ENCODE data around the gene MS4A18. TPM values are rescaled to one million over a fixed set of nuclear protein-coding genes. Genes with fewer than 3 reads are reported as not detected.
"Not testable (repeated sequence)": the region's sequence is repeated elsewhere in the genome, so short reads cannot be mapped to it uniquely, and the experiment has no call there.

The MS4A18 gene
- not detected for total RNA-seq

- ATAC-seq (no peak), DNase-seq (ENCODE audit: low spot score in 2 of 2) (no peak)
- Mint-ChIP-seq H3K27ac (no peak within 1 kb of the TSS), H3K9me3 (no peaks in the 10 kb centered on the region), H3K36me3 (no peaks in the 10 kb centered on the region)
These were observed at the start of gene MS4A18 for GRCh38 chr11:60724420-60724819. MS4A18 (plus strand) TSS chr11:60724720.

- not testable (repeated sequence) for ATAC-seq; DNase-seq (ENCODE audit: low spot score in 2 of 2); H3K27ac Mint-ChIP-seq
- peaks cover 20 to 22% of the 10 kb centered on the region in 2 donors for H3K9me3 Mint-ChIP-seq
- peaks cover 11 to 20% of the 10 kb centered on the region in 2 donors for H3K36me3 Mint-ChIP-seq
These were observed 46.3 kb upstream of the MS4A18 start for GRCh38 chr11:60678231-60678630.

GRCh38 chr11:60679879-60680278, 44.6 kb upstream of the MS4A18 start:
- Mint-ChIP-seq H3K27ac (no peak overlapping the region), H3K36me3 (peaks cover 11 to 15% of the 10 kb centered on the region in 2 donors), H3K9me3 (peaks cover 20 to 22% of the 10 kb centered on the region in 2 donors)
- DNase-seq (ENCODE audit: low spot score in 2 of 2) (no peak), ATAC-seq (no peak)

DNA sequence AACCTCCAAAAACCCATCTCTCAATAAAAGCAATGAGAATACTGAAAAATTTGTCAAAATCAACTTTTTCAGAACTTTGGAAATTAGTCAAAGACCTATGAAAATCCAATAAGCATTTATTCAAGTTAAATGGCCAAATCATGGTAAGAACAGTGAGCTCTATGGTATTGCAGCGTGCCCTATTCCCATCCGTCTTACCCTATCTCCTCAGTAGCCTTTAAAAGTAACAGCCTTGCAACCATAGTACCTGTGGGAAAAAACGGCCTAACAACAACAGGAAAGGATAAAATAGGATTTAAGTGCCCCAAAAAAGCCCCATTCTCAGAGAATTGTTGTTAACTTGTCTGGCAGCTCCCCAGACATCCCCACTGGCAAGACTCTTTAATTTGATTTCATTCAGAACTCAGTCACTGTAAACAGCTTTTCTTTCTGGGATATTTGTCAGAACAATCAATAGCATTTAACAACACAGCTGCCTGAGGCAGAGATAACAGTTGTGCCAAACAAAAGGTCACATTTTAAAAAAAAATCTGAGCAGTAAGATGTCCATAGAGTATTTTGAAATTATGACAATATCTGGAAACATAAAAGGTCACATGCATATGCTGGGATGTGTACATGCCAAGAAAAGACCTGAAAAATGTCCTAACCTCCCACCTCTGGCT, 43.9 kb upstream of the MS4A18 start:
- H3K36me3 Mint-ChIP-seq = peaks cover 11 to 15% of the 10 kb centered on the region in 2 donors
- H3K9me3 Mint-ChIP-seq = peaks cover 20 to 22% of the 10 kb centered on the region in 2 donors
- no peak overlapping the region for H3K27ac Mint-ChIP-seq
- ATAC-seq (no peak), DNase-seq (ENCODE audit: low spot score in 2 of 2) (no peak)

DNA sequence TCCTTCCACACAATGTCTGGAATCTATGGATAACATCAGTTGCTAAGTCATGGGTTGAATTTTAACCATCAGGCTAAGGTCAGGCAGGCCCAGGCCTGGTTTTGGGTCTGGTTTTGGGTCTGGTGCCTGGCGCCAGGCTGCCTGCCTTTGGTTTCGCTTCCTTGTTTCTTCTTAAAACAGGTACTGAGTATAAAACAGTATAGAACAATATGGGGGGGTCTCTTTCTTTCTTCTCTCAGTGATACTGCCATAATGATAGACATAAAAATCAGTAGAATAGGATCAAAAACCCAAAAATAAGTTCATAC, 40.0 kb upstream of the MS4A18 start:
- H3K9me3 Mint-ChIP-seq; ATAC-seq; H3K36me3 Mint-ChIP-seq; H3K27ac Mint-ChIP-seq; DNase-seq (ENCODE audit: low spot score in 2 of 2): not testable (repeated sequence)

- DNase-seq (ENCODE audit: low spot score in 2 of 2) (no peak), ATAC-seq (no peak)
- H3K36me3 Mint-ChIP-seq = no peaks in the 10 kb centered on the region
- H3K9me3 Mint-ChIP-seq = peaks cover 2 to 3% of the 10 kb centered on the region in 2 donors
- no peak overlapping the region for H3K27ac Mint-ChIP-seq
These were observed 32.9 kb upstream of the MS4A18 start for GRCh38 chr11:60691661-60692060.

GRCh38 chr11:60699284-60699691, 25.2 kb upstream of the MS4A18 start, which contains the start of gene MS4A8:
MS4A8 (plus strand) TSS chr11:60699612; CDS start chr11:60700861, 1,249 bp downstream.
- no peak for DNase-seq (ENCODE audit: low spot score in 2 of 2)
- no peak within 1 kb of the TSS for H3K27ac Mint-ChIP-seq
- no peaks in the 10 kb centered on the region for H3K9me3 Mint-ChIP-seq
- H3K36me3 Mint-ChIP-seq = no peaks in the 10 kb centered on the region
- no peak for ATAC-seq

GRCh38 chr11:60699936-60700335, 24.6 kb upstream of the MS4A18 start:
- H3K36me3 Mint-ChIP-seq = no peaks in the 10 kb centered on the region
- ATAC-seq = no peak
- no peak overlapping the region for H3K27ac Mint-ChIP-seq
- no peak for DNase-seq (ENCODE audit: low spot score in 2 of 2)
- H3K9me3 Mint-ChIP-seq = no peaks in the 10 kb centered on the region

DNA sequence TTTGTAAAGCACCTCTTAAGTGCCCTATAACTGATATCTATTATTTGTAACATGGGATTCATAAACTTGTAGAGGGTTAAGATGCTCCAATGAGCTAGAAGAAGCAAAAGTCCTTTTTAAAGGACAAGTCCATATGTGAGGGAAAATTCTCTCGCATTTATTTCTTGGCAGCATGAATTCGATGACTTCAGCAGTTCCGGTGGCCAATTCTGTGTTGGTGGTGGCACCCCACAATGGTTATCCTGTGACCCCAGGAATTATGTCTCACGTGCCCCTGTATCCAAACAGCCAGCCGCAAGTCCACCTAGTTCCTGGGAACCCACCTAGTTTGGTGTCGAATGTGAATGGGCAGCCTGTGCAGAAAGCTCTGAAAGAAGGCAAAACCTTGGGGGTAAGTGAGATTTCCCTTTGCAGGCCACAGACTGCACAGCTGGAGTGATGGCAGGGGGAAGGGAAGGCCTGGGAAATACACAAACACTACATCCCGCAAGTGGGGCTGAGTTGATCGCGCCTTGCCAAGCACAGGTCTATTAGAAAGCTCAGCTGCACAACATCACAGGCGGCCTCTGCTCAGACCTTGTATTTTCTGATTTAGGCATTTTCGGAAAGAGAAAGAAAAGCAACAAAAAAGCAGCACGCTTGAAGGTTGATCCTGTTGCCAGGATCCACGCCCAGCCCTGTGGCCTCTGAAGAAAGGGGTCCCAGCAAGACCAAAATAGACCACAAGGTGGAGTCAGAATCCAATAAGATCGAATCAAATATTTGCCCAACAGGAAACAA, 23.6 kb upstream of the MS4A18 start:
- no peak overlapping the region for H3K27ac Mint-ChIP-seq
- no peak for ATAC-seq
- H3K36me3 Mint-ChIP-seq = no peaks in the 10 kb centered on the region
- no peaks in the 10 kb centered on the region for H3K9me3 Mint-ChIP-seq
- DNase-seq (ENCODE audit: low spot score in 2 of 2) = no peak

- DNase-seq (ENCODE audit: low spot score in 2 of 2) (no peak), ATAC-seq (no peak)
- no peaks in the 10 kb centered on the region for H3K9me3 Mint-ChIP-seq
- no peaks in the 10 kb centered on the region for H3K36me3 Mint-ChIP-seq
- H3K27ac Mint-ChIP-seq = no peak overlapping the region
These were observed 23.1 kb upstream of the MS4A18 start for GRCh38 chr11:60701469-60701818.

DNA sequence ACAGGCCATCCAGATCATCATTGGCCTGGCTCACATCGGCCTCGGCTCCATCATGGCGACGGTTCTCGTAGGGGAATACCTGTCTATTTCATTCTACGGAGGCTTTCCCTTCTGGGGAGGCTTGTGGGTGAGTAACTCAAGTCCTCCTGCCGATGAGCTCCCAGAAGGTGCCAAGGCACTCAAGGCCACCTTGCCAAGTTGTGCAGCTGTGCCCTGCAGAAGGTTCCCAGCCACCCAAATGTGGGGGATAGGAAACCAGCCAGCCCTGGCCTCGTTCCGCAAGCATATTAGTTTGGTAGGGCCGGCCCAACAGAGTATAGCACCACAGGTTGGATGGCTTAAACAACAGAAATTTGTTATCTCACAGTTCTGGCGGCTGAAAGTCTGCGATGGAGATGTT, 21.1 kb upstream of the MS4A18 start:
- ATAC-seq = no peak
- H3K27ac Mint-ChIP-seq = no peak overlapping the region
- H3K9me3 Mint-ChIP-seq = no peaks in the 10 kb centered on the region
- no peak for DNase-seq (ENCODE audit: low spot score in 2 of 2)
- H3K36me3 Mint-ChIP-seq = no peaks in the 10 kb centered on the region

DNA sequence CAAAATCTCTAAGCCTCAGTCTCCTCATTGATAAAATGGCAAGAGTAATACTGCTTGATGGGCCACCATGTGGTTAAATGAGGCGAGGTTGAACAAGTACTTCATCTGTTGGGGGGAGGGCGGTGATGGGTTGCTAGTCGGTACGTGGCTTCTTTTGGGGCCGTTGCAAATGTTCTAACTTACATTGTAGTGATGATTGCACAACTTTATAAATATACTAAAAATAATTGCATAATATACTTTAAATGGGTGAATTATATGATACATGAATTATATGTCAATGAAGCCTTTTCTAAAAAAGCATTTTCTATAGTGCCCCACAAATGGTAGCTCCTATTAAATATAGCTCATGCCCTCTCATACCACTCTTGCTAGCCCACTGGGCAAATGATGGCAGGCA, 18.6 kb upstream of the MS4A18 start:
- no peak overlapping the region for H3K27ac Mint-ChIP-seq
- no peaks in the 10 kb centered on the region for H3K9me3 Mint-ChIP-seq
- no peaks in the 10 kb centered on the region for H3K36me3 Mint-ChIP-seq
- no peak for DNase-seq (ENCODE audit: low spot score in 2 of 2)
- ATAC-seq = no peak

GRCh38 chr11:60706931-60707330, 17.6 kb upstream of the MS4A18 start:
- H3K36me3 Mint-ChIP-seq = no peaks in the 10 kb centered on the region
- DNase-seq (ENCODE audit: low spot score in 2 of 2) (no peak), ATAC-seq (no peak)
- no peaks in the 10 kb centered on the region for H3K9me3 Mint-ChIP-seq
- H3K27ac Mint-ChIP-seq = no peak overlapping the region

GRCh38 chr11:60710482-60710881, 14.0 kb upstream of the MS4A18 start:
- no peak for DNase-seq (ENCODE audit: low spot score in 2 of 2)
- H3K27ac Mint-ChIP-seq = no peak overlapping the region

DNA sequence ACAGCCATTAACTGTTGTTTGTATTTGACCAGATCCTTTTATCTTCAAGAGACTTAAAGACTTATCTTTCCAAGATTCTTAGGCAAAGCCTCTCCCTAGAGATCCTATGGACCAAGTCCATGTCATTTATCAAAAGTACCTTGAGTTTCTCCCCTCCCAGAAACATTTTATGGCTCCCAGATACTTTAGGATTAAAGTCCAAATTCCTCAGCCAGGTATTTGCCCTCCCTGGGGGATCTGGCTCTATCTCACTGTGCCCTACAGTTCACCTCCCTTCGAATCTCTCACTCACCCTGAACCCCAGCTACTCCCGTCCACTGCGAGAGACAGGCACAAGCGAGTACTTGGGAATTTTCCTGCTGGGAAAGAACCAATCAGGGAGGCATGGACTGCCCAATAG, 13.2 kb upstream of the MS4A18 start:
- ATAC-seq (no peak), DNase-seq (ENCODE audit: low spot score in 2 of 2) (no peak)
- Mint-ChIP-seq H3K36me3 (no peaks in the 10 kb centered on the region), H3K27ac (no peak overlapping the region), H3K9me3 (no peaks in the 10 kb centered on the region)

More at GRCh38 chr11:60710482-60710881, 14.0 kb upstream of the MS4A18 start:
- H3K36me3 Mint-ChIP-seq = no peaks in the 10 kb centered on the region
- ATAC-seq = no peak
- H3K9me3 Mint-ChIP-seq = no peaks in the 10 kb centered on the region

DNA sequence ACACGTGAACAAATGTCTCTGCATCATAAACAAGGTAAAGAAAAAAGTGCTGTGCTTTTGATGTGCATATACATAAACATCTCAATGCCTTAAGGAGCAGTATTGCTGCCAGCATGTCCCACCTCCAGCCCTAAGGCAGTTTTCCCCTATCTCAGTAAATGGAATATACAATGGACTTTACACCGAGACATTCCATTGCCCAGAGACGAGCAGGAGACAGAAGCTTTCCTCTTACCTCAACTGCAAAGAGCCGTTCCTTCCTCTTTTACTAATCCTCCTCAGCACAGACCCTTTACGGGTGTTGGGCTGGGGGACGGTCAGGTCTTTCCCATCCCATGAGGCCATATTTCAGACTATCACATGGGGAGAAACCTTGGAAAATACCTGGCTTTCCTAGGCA, 11.1 kb upstream of the MS4A18 start:
- not testable (repeated sequence) for ATAC-seq; H3K27ac Mint-ChIP-seq; H3K9me3 Mint-ChIP-seq; DNase-seq (ENCODE audit: low spot score in 2 of 2); H3K36me3 Mint-ChIP-seq

DNA sequence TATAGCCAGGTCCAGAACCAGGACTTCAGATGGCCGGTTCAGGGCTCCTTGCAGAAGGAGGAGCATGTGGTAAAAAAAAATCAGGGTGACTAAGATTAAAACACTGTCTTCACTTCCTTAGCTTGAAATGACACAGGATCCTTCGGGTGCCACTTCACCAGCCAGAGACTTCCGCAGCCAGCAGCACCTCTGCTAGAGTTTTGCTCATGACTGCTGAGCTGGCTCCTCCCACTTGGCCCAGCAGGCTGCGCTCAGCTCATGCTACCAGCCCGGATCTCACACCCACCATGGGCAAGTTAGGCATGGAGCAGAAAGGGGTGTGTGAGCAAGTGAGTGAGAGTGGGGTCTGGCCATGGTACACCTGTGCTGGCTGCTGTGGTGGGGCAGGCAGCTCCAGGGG, 6.6 kb upstream of the MS4A18 start:
- no peak for ATAC-seq
- DNase-seq (ENCODE audit: low spot score in 2 of 2) = no peak
- H3K36me3 Mint-ChIP-seq = no peaks in the 10 kb centered on the region
- no peaks in the 10 kb centered on the region for H3K9me3 Mint-ChIP-seq
- no peak overlapping the region for H3K27ac Mint-ChIP-seq

Data from activated naive CD4-positive, alpha-beta T cell treated with anti-CD3 and anti-CD28 coated beads, Interleukin-2, amount 50 U/mL, for 72 hours (primary cell).